Activated CD8-positive, alpha-beta memory T cell treated with anti-CD3 and anti-CD28 coated beads, Interleukin-2, amount 50 U/mL, for 24 hours (primary cell): ENCODE data around the gene PVALEF.

Experiments
- DNase-seq: peaks from one replicate; pipeline ENCODE4 v3.0.0-alpha.2; 2020; ENCODE audit errors: extremely low read depth

Gene PVALEF

GRCh38 chr17:81128774-81129173 is 36.5 kb upstream of the PVALEF start:
- no peak for DNase-seq

GRCh38 chr17:81129289-81129688 is 36.0 kb upstream of the PVALEF start:
- DNase-seq, result no peak

- DNase-seq, result no peak
Observed at GRCh38 chr17:81129711-81130367, 35.5 kb upstream of the PVALEF start.

GRCh38 chr17:81130385-81131361 is 34.6 kb upstream of the PVALEF start:
- DNase-seq, result no peak

- DNase-seq, result no peak
Observed at GRCh38 chr17:81131486-81132196, 33.7 kb upstream of the PVALEF start.

GRCh38 chr17:81132197-81132540 is 33.1 kb upstream of the PVALEF start:
- no peak for DNase-seq

- DNase-seq, result no peak
Observed at GRCh38 chr17:81132770-81133723, 32.3 kb upstream of the PVALEF start.

GRCh38 chr17:81134064-81134781 is 31.1 kb upstream of the PVALEF start:
- DNase-seq, result no peak

GRCh38 chr17:81135505-81136278 is 29.6 kb upstream of the PVALEF start:
- no peak for DNase-seq

- no peak for DNase-seq
Observed at GRCh38 chr17:81136366-81136765, 28.9 kb upstream of the PVALEF start.

- no peak for DNase-seq
Observed at GRCh38 chr17:81137248-81137647, 28.1 kb upstream of the PVALEF start.

- DNase-seq, result no peak
Observed at GRCh38 chr17:81138083-81138482, 27.2 kb upstream of the PVALEF start.

- DNase-seq, result no peak
Observed at GRCh38 chr17:81138500-81138899, 26.8 kb upstream of the PVALEF start.

- DNase-seq, result no peak
Observed at GRCh38 chr17:81139428-81139827, 25.9 kb upstream of the PVALEF start.

- no peak for DNase-seq
Observed at GRCh38 chr17:81140018-81140417, 25.3 kb upstream of the PVALEF start.

- DNase-seq, result no peak
Observed at GRCh38 chr17:81140695-81141094, 24.6 kb upstream of the PVALEF start.

GRCh38 chr17:81142301-81143199 is 22.8 kb upstream of the PVALEF start:
- DNase-seq, result peak; percentile 23

- no peak for DNase-seq
Observed at GRCh38 chr17:81143200-81143527, 22.1 kb upstream of the PVALEF start.
